Endothelial cell of umbilical vein (primary cell): ENCODE measurements around the gene SPPL3. TPM values are rescaled to one million over a fixed set of nuclear protein-coding genes. Genes with fewer than 3 reads are reported as not detected.

ENCODE experiments used
- BruUV-seq: library from RNA; stranded (reverse); fragments of 400-500 nt; replicated peaks from 2 replicates; lab custom pipeline; 2021; lab: Mats Ljungman, UMichigan
- CTCF ChIA-PET: fragments of 300-600, 350-600 bp; sonication (Branson Sonifier 250); formaldehyde crosslinking; loops from one replicate; lab custom pipeline; 2021; ENCODE audit warnings: antibody characterized with exemption, inconsistent platforms; lab: Charles Lee
- POLR2A ChIA-PET: fragments of 300-600, 350-600 bp; sonication (Branson Sonifier 250); formaldehyde crosslinking; loops from one replicate; lab custom pipeline; 2021; ENCODE audit warnings: antibody characterized with exemption, inconsistent platforms; lab: Charles Lee
- DNase-seq: peaks from one replicate; pipeline ENCODE4 v3.0.0-alpha.2; 2011; ENCODE audit warnings: low read depth, low spot score
- FAIRE-seq: peaks from 2 replicates; lab custom pipeline; 2011; peaks lifted over from hg19 to GRCh38; lab: Jason Lieb, UNC
- H2AFZ ChIP-seq: 2 replicates; pipeline ENCODE4 v1.6.0; 2012; ENCODE audit warnings: low read depth, low read length, control low read depth, inconsistent platforms
- H3K27ac ChIP-seq: 2 replicates; pipeline ENCODE4 v1.5.1; 2011; ENCODE audit warnings: low read depth, mild to moderate bottlenecking, control low read depth, low read length, moderate library complexity; ENCODE audit not compliant: insufficient read depth
- H3K27me3 ChIP-seq, 2 experiments: 2 replicates each; pipeline versions ENCODE4 v1.6.0 to v1.6.1; 2011; ENCODE audit warnings: low read length in 2 of 2, mixed read lengths in 1 of 2; ENCODE audit not compliant: control insufficient read depth in 2 of 2, insufficient read depth in 2 of 2
- H3K36me3 ChIP-seq, 2 experiments: 2 replicates in 1 of 2; 3 replicates in 1 of 2; pipeline ENCODE4 v1.5.1; 2011; ENCODE audit warnings: low read length in 2 of 2, mild to moderate bottlenecking in 1 of 2, moderate library complexity in 1 of 2; ENCODE audit not compliant: control insufficient read depth in 2 of 2, insufficient read depth in 2 of 2; ENCODE audit errors: extremely low read depth in 1 of 2
- H3K4me1 ChIP-seq: 3 replicates; pipeline ENCODE4 v1.5.1; 2011; ENCODE audit warnings: mild to moderate bottlenecking, low read length; ENCODE audit not compliant: control insufficient read depth, insufficient read depth; ENCODE audit errors: extremely low read depth
- H3K4me2 ChIP-seq: 2 replicates; pipeline ENCODE4 v1.6.1; 2011; ENCODE audit warnings: low read length, control low read depth, mixed read lengths; ENCODE audit not compliant: insufficient read depth
- H3K4me3 ChIP-seq, 3 experiments: fragments of 200-600 bp in 1 of 3; sonication (generic), shearing (Covaris generic) in 1 of 3; replicated peaks in 1 of 3; 2 replicates each; pipeline ENCODE4 v1.5.1; 2011 to 2016; ENCODE audit warnings: control low read depth in 3 of 3, low read length in 3 of 3, mild to moderate bottlenecking in 2 of 3, inconsistent platforms in 1 of 3, low read depth in 1 of 3, moderate library complexity in 1 of 3; ENCODE audit not compliant: insufficient read depth in 1 of 3
- H3K79me2 ChIP-seq: 2 replicates; pipeline ENCODE4 v1.6.0; 2012; ENCODE audit warnings: low read length, inconsistent platforms; ENCODE audit not compliant: control insufficient read depth, insufficient read depth
- H3K9ac ChIP-seq: replicated peaks from 2 replicates; pipeline ENCODE3; 2011; ENCODE audit warnings: low read length, control low read depth; ENCODE audit not compliant: insufficient read depth; ENCODE audit errors: extremely low read depth
- H3K9me1 ChIP-seq: replicated peaks from 3 replicates; pipeline ENCODE4 v1.6.0; 2011; ENCODE audit warnings: mild to moderate bottlenecking, low read length; ENCODE audit not compliant: control insufficient read depth, insufficient read depth; ENCODE audit errors: extremely low read depth
- H3K9me3 ChIP-seq: replicated peaks from 2 replicates; pipeline ENCODE4 v1.5.1; 2012; ENCODE audit warnings: low read length, inconsistent platforms; ENCODE audit not compliant: control insufficient read depth, insufficient read depth
- H4K20me1 ChIP-seq: replicated peaks from 2 replicates; pipeline ENCODE3; 2011; ENCODE audit warnings: mild to moderate bottlenecking, low read length; ENCODE audit not compliant: control insufficient read depth, insufficient read depth; ENCODE audit errors: extremely low read depth
- EZH2 ChIP-seq: IDR thresholded peaks from 2 replicates; pipeline ENCODE4 v1.6.1; 2012; ENCODE audit warnings: borderline replicate concordance, low read depth, mild to moderate bottlenecking, moderate library complexity, low read length, inconsistent platforms; ENCODE audit not compliant: severe bottlenecking
- FOS ChIP-seq: IDR thresholded peaks from 2 replicates; pipeline ENCODE4 v1.6.1; 2011; ENCODE audit warnings: mild to moderate bottlenecking, low read length, moderate library complexity, borderline replicate concordance; ENCODE audit not compliant: insufficient read depth
- GATA2 ChIP-seq: IDR thresholded peaks from 2 replicates; pipeline ENCODE4 v1.7.0; 2011; ENCODE audit warnings: low read depth, mild to moderate bottlenecking, moderate library complexity, mixed read lengths, low read length; ENCODE audit not compliant: insufficient read length, insufficient read depth
- JUN ChIP-seq: IDR thresholded peaks from 2 replicates; pipeline ENCODE4 v1.6.1; 2011; ENCODE audit warnings: borderline replicate concordance, low read depth; ENCODE audit not compliant: insufficient read length, insufficient read depth
- MYC ChIP-seq: IDR thresholded peaks from one replicate; pipeline ENCODE4 v1.6.1; 2011; ENCODE audit warnings: mild to moderate bottlenecking, low read depth, low read length
- POLR2A ChIP-seq: IDR thresholded peaks from 2 replicates; pipeline ENCODE4 v1.6.1; 2012; ENCODE audit warnings: low read depth, mild to moderate bottlenecking, control low read depth, low read length
- POLR2AphosphoS5 ChIP-seq: IDR thresholded peaks from 2 replicates; pipeline ENCODE4 v1.6.1; 2012; ENCODE audit warnings: low read depth, mild to moderate bottlenecking, control low read depth, low read length, moderate library complexity; ENCODE audit not compliant: insufficient read depth
- dilution Hi-C: fragments of 300-500 bp; cut with MboI; formaldehyde crosslinking; loops from one replicate; pipeline ENCODE4 v1.15.0; 2019; ENCODE audit warnings: low sequenced_read_pairs; ENCODE audit not compliant: extremely low pct_ligation_motif_present
- intact Hi-C: fragments of 100-400 bp; cut with micrococcal nuclease; formaldehyde crosslinking; loops from one replicate; pipeline ENCODE4 v1.10.0; 2022
- polyA plus RNA-seq, 4 experiments: library from polyadenylated mRNA; depleted of rRNA in 3 of 4; stranded (reverse) in 3 of 4; unstranded in 1 of 4; fragments of >200 nt; gene quantifications; 2 replicates each; pipeline versions ENCODE4 v1.2.1 to v1.2.3, GENCODE V29; 2011 to 2012; ENCODE audit warnings: missing spikeins in 1 of 4
- total RNA-seq: library from RNA; stranded (reverse); gene quantifications from 2 replicates; pipeline ENCODE4 v1.2.3, GENCODE V29; 2021
- TF ChIP-seq, protein P1 (sequence below): IDR thresholded peaks from 2 replicates; pipeline ENCODE4 v1.6.1; 2011; ENCODE audit not compliant: insufficient read depth, insufficient read length
- TF ChIP-seq, protein P2 (sequence below), 2 donors: IDR thresholded peaks; 1 replicate in 1 of 2; 2 replicates in 1 of 2; pipeline ENCODE4 v1.5.1; 2011; ENCODE audit warnings: low read length in 2 of 2, mild to moderate bottlenecking in 2 of 2, moderate library complexity in 2 of 2, control low read depth in 1 of 2, inconsistent platforms in 1 of 2, low read depth in 1 of 2; ENCODE audit not compliant: insufficient read depth in 1 of 2; ENCODE audit errors: extremely low read depth in 1 of 2

SPPL3 gene
- total and polyA plus RNA-seq, 2 donors (not counting 3 experiments of a cell fraction or from before 2014, with no cell fraction given), result 30.6 to 53.0 TPM

DNA sequence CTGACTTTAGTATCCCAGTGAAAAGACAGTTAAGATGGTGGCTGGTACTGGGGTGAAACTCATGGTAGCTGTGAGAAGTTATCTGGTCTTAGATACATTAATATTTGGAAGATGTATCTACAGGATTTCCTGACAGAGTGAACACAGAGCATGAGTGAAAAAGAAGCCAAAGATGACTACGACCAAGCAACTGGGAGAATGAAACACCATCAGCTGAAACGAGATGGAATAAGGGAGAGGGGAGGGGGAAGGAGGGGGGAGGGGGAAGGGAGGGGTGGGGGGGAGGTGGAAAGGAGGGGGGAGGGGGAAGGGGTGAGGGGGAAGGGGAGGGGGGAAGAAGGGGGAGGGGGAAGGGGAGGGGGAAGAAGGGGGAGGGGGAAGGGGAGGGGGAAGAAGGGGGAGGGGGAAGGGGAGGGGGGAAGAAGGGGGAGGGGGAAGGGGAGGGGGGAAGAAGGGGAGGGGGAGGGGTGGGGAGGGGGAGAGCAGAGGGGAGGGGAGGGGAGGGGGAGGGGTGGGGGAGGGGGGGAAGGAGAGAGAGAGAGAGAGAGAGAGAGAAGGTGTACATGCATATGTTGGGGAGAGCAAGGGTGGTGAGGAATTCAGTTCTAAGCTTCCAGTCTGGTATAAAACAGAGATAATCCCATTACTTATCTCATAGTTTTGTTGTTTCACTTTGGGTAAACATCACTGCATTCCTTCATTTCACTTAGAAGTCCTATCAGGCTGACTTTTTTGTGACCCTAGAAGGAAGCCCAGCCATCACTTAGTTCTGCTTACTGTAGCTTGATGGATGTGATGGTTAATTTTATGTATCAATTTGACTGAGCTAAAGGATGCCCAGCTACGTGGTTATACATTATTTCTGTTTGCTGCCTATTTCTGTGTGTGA is 73.9 kb downstream of the SPPL3 start:
- no peak overlapping the region for H3K4me2 ChIP-seq
- no peaks in the 10 kb centered on the region for H3K9me3 ChIP-seq
- no peaks in the 10 kb centered on the region for H3K36me3 ChIP-seq
- H2AFZ ChIP-seq, result no peak overlapping the region
- intact Hi-C loops (no loop called here), dilution Hi-C loops (no loop called here)
- no peak overlapping the region for H3K9ac ChIP-seq
- BruUV-seq, result no TSS peak
- FAIRE-seq, result no peak
- CTCF ChIA-PET, result interaction anchor here (0.6 to 1.6 kb wide), 2 partner anchors 11 to 23 kb away, joined by 4 to 5 read pairs; no protein-coding TSS in a partner anchor
- no peak for DNase-seq
- H3K27ac ChIP-seq, result no peak overlapping the region
- peaks cover 13% of the 10 kb centered on the region for H4K20me1 ChIP-seq
- no peaks in the 10 kb centered on the region for H3K9me1 ChIP-seq
- H3K4me1 ChIP-seq, result peaks cover 2% of the 10 kb centered on the region
- peaks cover 11% of the 10 kb centered on the region for H3K79me2 ChIP-seq
- H3K4me3 ChIP-seq, result no peak overlapping the region
- POLR2A ChIA-PET, result no interaction called here
- TF ChIP-seq EZH2 (no peak), GATA2 (no peak), MYC (no peak), POLR2A (no peak), POLR2AphosphoS5 (no peak), FOS (no peak), JUN (no peak)
- TF ChIP-seq, protein P1, sequence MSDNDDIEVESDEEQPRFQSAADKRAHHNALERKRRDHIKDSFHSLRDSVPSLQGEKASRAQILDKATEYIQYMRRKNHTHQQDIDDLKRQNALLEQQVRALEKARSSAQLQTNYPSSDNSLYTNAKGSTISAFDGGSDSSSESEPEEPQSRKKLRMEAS, result no peak
- TF ChIP-seq, protein P2, sequence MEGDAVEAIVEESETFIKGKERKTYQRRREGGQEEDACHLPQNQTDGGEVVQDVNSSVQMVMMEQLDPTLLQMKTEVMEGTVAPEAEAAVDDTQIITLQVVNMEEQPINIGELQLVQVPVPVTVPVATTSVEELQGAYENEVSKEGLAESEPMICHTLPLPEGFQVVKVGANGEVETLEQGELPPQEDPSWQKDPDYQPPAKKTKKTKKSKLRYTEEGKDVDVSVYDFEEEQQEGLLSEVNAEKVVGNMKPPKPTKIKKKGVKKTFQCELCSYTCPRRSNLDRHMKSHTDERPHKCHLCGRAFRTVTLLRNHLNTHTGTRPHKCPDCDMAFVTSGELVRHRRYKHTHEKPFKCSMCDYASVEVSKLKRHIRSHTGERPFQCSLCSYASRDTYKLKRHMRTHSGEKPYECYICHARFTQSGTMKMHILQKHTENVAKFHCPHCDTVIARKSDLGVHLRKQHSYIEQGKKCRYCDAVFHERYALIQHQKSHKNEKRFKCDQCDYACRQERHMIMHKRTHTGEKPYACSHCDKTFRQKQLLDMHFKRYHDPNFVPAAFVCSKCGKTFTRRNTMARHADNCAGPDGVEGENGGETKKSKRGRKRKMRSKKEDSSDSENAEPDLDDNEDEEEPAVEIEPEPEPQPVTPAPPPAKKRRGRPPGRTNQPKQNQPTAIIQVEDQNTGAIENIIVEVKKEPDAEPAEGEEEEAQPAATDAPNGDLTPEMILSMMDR (IDR thresholded peaks at IDR 0.05; ENCODE audit: extremely low read depth in 1 of 2, insufficient read depth in 1 of 2, low read depth in 1 of 2, low read length in 2 of 2), result no peak
- no peaks in the 10 kb centered on the region for H3K27me3 ChIP-seq
